Measurements from ENCODE around the gene NTMT2.
"Not testable (repeated sequence)": the region's sequence is repeated elsewhere in the genome, so short reads cannot be mapped to it uniquely, and the experiment has no call there.

NTMT2 gene

DNA sequence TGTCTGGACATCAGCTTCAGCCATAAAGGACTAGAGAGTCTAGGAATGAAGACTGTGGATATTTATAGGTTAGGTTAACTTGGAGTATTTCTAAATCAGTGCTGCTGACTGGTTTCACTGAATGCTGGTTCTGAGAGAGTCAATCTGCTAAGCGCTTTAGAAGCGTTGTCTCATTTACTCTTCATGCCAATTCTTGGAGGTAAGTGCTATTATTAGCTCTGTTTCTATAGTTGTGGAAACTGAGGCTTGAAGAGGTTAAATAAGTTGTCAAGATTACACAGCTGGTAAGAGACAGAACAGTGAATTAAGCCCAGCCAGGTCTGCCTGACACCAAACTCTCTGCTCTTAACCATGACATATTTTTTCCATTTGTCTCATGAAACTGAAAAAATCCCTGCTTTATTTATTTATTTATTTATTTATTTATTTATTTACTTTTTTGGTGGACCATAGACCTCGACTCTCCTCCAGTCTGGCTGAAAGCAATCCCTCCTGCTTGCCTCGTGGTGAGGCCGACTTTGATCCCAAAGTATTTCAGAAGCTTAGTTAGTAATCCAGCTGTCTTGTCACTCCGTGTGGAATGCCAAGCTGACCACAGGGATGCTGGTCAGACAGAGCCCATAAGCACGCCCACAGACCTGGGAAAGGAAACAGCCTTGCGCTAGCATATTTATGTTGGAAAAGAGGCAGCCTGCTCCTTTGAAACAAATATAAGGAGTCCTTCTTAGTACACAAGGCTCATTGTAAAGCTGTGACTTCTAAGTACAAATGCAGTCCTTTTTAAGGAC lies 16.9 kb downstream of the NTMT2 start:
- DNase-seq = no peak

DNA sequence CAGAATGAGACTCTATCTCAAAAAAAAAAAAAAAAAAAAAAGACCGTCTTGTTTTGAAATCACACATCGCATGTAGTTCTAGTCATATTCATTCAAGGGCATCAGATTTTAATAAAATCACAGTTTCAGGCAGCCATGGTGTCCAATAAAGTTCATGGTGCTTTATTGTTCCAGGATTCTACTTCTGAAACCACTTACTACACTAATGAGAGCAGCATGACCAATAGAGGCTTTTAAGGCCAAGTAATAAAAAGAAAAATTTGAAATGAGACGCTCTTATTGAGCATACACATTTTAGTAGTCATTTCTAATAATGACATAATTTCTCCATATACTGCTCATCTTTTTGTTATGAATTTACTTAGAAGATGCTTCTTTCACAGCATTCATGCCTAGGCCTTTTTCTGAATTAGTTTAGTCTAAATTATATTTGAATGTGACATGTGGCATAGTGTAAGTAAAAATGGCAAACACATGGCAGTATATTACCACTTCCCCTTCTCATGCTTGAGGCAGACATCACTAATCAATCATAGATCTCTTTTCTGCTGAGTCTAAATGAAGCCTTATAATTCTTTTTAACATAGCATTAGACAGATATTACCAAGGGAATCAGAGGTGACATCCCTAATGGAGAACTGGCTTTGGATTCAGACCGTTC lies 18.5 kb downstream of the NTMT2 start:
- no peak for DNase-seq

DNA sequence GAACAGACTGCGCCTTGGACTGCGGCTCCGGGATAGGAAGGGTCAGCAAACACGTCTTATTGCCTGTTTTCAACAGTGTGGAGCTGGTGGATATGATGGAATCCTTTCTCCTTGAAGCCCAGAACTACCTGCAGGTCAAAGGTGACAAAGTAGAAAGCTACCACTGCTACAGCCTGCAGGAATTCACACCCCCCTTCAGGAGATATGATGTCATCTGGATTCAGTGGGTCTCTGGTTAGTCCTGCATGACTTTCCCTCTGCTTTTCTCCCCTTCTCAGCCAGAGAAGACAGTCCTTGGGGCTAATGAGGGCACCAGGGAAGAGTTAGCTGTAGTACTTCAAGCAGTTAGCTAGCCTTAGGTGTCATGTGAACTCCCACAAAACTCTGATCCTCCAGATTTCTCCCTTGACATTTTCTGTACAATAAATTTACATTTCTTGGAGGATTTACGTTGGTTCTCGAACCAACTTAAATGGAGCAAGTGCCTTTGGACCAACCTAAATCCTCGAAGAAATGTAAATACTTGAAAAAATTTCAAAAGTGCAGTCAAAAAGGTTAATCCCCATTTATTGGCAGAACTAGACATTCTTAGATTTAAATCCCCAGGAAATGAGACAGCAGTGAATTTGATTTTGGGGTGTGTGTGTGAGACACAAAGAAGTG lies 20.9 kb downstream of the NTMT2 start:
- no peak for DNase-seq

DNA sequence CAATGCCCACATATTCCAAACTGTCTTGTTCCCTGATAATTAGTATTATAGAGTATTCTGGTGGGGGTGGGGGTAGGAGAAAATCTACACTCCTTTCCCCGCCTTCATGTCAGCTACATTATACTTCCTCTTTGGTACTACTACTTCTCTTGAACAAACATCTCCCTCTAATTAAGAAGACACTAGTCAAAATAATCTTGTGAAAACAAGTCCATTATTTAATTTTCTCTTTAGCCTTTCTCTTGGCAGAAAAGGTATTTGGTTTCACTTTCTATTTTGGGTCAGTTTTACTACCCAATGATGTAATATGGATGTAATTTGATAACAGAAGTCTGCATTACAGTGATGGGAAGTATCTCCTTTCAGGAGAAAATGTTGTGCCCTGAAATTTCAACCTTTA lies 22.5 kb downstream of the NTMT2 start:
- DNase-seq = no peak

DNA sequence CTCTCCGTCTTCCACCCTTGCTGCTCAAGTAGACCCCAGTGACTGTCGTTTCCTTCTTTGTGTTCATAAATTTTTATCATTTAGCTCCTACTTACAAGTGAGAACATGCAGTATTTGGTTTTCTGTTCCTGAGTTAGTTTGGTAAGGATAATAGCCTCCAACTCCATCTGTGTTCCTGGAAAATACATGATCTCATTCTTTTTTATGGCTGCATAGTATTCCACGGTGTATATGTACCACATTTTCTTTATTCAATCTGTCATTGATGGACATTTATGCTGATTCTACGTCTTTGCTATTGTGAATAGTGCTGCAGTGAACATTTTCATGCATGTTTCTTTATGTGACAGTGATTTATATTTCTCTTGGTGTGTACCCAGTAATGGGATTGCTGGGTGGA lies 24.8 kb downstream of the NTMT2 start:
- not testable (repeated sequence) for DNase-seq

DNA sequence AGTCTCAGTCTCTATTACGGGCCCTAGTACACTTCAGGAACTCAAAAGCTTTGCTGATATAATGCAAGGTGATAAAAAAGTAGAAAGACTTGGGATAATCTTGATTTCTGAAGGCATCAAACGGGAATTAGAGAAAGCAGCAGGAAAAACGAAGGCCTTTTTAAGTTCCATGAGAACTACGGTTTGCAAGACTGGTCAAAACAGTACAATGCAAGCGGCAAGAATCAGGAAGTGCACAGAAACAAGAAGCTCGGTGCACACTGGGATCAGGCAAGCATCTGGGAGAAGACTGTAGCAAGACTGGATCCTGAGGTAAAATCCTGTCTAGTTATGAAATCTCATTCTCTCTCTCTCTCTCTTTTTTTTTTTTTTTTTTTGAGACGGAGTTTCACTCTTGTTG lies 28.6 kb downstream of the NTMT2 start:
- no peak for DNase-seq

DNA sequence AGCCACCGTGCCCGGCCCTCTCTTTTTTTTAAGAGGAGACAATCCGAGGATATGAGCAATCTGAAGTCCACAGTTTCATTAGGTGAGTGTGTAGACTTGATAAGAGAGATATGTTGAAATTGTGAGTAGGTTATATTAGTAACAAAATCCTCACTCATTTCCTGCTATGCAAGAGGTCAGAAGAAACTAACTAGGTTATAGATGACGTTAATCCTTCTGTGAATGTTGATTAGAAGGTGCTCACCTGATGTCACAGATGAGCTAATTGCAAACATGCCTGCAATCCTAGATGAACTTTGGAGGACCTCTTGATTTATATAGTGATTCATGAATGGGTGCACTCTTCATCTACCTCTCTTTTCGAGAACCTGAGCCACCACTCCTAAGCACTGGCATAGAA lies 29.3 kb downstream of the NTMT2 start:
- no peak for DNase-seq

DNA sequence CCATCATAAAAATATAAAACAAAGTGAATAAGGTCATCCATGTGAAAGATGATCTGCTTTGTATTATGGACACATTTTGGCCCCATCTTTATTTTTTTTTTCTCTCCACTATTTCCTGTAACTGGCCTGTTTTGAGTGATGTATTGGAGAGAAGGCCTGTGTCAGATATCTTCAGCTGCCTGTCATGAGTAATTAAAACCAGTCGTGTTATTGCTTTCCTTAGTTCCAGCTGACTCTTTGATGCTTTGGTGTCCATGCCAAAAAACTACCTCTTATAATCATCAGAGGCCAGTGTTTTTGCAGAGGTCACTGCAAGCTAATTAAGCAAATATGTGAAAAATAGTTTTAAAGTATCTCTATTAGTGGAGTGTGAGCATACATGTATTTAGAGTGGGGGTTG lies 29.7 kb downstream of the NTMT2 start:
- no peak for DNase-seq

DNA sequence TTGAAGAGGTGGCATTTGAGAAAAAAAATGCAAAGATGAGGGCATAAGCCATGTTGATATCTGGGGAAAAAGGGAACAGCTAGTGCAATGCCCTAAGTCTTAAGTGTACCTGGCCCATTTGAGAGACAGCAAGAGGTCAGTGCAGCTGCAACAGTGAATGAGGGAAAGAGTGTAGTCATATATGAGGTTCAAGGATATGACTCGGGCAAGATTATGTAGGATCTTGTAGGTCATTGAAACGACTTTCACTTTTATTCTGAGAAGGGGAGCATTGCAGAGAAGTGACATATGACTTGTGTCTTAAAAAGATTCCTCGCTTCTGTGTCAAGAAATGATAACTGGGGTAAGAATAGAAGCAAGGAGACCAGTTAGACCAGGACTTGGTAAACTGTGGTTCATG lies 31.0 kb downstream of the NTMT2 start:
- no peak for DNase-seq

DNA sequence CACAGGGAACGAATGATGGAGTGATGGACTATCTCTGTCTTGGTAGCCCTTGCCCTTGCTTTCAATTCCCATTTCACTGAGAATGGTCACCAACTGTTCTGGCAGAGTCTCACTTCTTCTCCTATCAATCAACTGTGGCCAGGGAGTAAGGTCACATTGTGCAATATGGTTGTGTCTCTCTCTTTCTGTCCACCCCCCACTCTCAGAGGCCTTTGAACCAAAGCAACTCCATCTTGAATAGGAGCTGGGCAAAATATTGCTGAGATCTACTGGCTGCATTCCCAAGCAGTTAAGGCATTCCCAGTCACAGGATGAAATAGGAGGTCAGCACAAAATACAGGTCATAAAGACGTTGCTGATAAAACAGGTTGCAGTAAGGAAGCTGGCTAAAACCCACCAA lies 36.7 kb downstream of the NTMT2 start:
- DNase-seq = no peak

DNA sequence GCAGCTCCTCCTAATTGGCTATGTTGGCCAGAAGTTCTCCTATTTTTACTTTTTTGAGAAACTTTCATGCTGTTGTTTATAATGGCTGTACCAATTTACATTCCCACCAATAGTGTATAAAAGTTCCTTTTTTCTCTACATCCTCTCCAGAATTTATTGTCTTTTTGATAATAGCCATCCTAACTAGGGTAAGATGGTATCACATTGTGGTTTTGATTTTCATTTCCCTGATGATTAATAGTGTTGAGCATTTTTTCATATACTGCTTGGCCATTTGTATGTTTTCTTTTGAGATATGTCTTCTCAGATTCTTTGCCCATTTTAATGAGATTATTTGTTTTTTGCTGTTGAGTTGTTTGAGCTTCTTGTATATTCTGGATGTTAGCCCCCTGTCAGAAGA lies 46.8 kb downstream of the NTMT2 start:
- no peak for DNase-seq

DNA sequence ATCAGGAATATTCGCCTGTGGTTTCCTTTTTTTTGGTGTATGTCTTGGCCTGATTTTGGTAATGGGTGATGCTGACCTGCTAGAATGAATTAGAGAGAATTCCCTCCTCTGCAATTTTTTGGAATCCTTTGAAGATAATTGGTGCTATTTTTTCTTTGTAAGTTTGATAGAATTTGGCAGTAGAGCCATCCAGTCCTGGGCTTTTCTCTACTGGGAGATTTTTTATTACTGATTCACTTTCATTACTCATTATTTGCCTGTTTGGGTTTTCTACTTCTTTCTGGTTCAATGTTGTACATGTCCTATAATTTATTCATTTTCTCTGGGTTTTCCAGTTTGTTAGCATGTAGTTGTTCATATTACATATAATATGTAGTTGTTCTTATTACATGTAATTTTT lies 48.7 kb downstream of the NTMT2 start:
- no peak for DNase-seq

DNA sequence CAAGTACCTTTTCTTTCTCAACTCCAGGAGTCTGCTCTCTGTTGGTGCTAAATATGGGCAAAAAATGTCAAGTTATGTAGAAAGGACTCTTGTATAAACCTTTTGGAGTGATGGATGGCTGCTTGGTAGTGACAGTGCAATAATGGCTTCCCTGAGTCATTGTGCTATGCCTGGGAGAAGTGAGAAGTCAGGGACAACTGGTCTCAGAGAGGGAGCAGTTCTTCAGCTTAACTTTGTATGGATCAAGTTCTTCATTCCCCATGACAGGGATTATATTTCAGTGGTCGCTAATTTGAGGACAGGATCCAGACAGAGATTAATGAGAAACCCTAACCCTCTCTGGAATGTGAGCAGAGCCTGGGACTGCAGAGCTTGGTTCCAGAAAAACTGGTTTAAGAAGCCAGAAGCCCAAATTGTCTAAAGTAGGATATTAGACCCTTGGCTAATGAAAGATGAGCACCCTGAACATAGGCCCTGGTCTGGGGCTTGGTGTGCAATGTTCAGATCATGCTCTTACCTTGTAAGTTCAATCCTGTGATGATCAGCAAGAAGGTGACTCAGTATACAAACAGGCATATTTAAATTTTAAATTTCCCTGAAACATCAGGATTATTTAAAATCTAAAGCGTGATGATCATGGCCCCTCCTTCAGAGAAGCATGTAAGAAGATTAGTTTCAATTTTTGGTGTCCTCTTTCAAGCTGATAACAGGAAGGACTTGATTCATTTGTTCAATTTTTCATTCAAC lies 50.9 kb downstream of the NTMT2 start:
- DNase-seq = no peak

DNA sequence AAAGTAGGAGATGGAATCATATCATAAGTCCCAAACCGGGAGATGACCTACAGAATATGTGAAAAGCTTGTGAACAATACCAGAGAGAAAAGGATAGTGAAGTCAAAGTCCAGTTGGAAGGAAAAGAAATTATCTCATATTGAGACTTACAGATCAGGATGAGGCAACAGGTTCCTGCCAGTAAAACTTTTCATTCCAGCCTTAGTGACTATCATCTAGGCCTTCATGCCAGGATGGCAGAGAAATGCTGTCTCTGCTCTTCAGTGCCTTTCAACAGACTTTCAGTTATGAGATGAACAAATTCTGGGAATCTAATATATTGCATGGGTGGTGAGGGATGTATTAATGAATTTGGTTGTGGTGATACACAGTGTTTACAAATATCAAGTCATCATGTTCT lies 52.3 kb downstream of the NTMT2 start:
- no peak for DNase-seq

DNA sequence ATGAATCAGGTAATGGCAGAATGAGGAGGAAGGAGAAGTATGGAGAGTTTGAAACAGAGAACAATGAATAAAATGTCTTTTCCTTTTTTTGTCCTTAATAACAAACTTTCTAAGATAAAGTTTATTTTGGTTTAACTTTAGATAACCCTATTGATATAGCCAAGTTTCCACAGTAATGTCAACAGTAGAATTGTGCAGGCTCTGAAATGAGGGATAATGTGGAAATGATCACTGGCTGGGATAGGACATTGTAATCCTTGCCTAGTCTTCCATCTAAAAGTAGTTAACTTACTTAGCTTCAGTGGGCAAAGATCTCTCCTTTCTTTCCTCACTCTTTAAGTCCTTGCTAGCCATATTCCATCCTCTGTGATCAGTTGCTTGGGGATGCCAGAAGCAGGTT lies 52.8 kb downstream of the NTMT2 start:
- no peak for DNase-seq

DNA sequence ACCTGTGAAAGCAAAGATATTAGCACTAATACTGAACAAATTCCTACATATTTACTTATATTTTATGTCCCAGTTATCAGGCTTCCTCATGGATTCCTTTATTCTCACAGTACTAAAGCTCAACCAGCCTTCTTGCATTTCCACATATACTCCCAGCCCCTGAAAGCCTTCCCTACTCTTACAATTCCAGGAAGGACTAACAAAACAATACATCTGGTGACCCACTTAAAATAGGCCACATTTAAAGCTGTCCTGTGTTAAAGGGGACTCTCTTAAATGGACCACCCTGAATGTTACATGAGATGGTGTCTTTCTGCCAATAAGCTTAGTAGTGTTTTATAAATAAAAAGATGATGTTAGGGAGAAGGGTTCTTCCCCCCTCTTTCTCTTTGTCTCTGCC lies 54.4 kb downstream of the NTMT2 start:
- DNase-seq = no peak

DNA sequence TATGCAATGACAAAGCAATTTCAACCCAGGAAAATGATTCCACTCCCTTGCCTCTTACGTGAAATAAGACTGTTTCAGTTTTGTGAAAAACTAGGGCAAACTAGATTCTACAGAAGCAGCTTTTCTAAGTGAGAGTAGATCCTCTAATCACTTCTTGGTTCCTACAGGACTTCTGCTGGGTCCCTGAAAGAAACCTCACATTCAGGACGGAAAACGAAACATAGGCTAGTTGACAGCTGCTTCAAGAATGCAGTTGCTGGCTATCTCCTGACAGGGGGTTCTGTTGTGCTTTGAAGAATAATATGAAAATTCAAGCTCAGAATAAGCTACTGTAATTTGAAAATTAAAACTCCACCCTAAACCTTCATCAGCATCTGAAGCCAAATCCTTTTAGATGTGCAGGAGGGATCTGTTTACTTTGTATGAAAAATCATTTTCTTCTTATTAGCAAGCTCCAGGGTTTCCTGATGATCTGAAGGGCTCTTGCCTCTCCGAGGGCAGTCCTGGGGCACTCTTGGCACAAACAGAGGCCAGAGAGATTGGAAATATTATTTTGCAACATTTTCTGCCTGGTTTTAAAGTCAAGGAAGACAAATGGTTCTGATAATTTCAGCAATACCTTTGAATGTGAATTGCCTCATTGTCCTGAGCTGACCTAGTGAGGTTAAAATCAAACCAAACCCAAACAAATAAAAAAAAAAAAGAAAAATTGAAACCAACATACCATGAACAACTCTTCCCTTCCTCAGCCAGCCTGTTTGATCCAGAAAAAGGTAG lies 55.0 kb downstream of the NTMT2 start:
- DNase-seq = no peak

DNA sequence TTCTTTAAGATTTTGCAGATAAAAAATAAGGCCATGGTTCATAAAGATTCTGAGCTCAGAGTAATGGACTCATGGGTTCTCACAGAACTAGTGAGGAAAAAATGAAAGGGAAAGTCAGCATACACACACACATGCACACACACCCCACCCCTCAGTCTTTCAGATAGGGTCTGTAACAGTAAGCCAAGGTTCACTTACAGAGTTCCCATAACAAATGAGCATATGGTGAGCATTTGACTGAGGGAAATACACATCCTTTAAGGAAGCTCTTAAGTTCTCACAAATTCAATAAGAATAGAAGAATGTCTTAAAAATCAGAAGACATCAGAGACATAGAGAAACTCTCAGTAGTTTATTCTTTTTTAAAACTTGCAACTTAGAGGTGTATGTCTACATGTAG lies 57.9 kb downstream of the NTMT2 start:
- no peak for DNase-seq

DNA sequence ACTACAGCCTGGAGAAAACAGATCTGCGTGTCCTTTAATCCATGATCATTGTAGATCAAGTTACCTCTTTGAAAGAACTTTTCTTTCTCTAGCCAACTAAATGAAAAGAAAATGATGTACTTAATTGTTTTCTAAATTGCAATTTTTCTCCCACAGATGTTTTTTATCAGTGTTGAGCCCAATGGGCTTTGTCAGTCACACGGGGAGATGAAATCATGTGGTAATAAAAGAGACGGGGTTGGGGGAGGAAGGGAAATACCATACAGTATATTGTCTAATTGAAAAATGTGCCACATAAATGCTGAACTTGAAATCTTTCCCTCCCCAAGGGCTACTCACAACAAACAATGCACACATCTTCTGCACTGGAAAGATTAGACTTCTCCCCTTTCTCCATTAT lies 58.4 kb downstream of the NTMT2 start:
- DNase-seq = no peak

DNA sequence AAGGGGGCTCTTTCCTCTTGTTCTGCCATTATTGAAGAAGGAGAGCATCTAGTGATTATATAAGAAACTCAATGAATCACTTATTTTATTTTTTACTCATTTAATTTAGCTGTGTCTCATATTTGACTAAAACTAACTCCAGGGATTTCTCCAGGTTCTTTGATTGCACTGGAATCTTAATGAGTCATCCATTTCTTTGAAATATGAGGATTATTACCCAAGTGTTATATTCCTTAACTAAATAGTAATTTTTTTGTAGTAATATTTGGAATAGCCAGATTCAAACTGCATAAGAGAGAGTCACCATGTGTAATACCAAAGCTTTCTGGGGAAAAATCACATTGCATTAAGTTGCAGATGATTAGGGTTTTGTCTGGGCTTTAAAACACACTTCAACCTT lies 59.5 kb downstream of the NTMT2 start:
- DNase-seq = no peak

DNA sequence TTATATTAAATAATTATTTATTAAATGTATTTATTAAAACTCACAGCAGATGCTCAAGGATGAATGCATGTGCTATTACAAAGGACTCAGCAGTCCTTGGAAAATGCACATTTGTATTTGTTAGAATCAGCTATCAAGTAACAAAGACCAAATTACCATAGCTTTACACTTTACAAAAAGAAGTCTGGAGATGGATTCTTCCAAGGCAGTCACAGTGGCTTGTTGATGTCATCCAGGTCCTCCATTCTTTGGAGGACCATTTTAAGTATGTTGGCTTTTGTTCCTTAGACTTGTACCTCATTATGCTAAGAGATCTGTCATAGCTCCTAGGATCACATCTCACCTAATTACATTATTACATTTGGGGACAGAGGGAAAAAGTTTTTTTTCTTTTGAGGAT lies 63.4 kb downstream of the NTMT2 start:
- DNase-seq = no peak

DNA sequence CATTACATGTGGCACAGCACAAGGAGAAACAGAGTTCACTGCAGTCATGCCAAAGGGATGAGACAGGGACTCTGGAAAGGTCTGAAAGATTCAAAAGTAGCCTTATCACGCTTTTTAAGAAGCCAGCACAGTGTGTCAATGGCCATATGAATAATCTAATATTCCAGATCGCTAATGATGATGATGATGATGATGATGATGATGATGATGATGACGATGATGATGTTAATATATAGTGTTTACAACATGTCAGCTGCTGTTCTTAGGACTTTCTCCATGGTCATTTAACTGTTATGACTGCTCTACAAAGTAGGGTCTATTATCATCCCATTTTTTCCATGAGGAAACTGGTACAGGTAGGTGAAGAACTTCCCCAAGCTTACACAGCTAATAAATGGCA lies 64.4 kb downstream of the NTMT2 start:
- no peak for DNase-seq

DNA sequence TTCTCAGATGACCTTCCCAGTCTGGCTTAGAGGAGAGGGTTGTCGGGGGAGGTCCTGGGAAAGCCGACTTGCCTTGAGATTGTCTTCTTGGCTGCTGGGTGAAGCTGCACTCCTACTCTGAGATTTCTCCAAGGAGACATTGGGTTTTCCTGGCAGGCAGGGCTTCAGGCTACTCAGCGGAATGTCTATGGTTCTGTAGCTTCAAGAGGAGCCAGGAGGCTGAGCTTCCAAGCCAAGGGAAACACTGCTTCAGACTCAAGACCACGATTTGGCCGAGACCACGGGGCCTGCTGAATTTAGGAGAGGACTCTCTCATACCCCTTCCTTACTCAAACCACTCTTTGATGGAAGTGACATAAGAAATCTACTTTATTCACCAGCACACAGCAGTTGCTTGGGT lies 67.8 kb downstream of the NTMT2 start:
- no peak for DNase-seq

Measured in NCI-H1092 (cell line).